OCI-LY1 (cell line): ENCODE results near the gene TNN.

Source experiments
- H2AFZ ChIP-seq: fragments of 200-600 bp; sonication (generic), shearing (Covaris generic); 2 replicates; pipeline ENCODE4 v1.6.0; 2014; ENCODE audit warnings: antibody characterized with exemption, mild to moderate bottlenecking, low read length
- H3F3A ChIP-seq: fragments of 200-600 bp; sonication (generic), shearing (Covaris generic); 2 replicates; pipeline ENCODE4 v1.6.0; 2014; ENCODE audit warnings: mild to moderate bottlenecking, antibody characterized with exemption, low read length, moderate library complexity; ENCODE audit not compliant: insufficient read depth
- H3K27ac ChIP-seq: fragments of 200-600 bp; sonication (generic); 2 replicates; pipeline ENCODE4 v1.5.1; 2014; ENCODE audit warnings: low read length, mixed run types, mild to moderate bottlenecking, low read depth; ENCODE audit not compliant: poor library complexity, severe bottlenecking
- H3K27me3 ChIP-seq: fragments of 200-600 bp; sonication (generic); 2 replicates; pipeline ENCODE4 v1.6.0; 2014; ENCODE audit warnings: antibody characterized with exemption, mild to moderate bottlenecking, low read length, moderate library complexity; ENCODE audit not compliant: insufficient read depth
- H3K36me3 ChIP-seq: fragments of 200-600 bp; sonication (generic); 2 replicates; pipeline ENCODE4 v1.6.1; 2014; ENCODE audit warnings: mild to moderate bottlenecking, antibody characterized with exemption, low read length, moderate library complexity, mixed read lengths; ENCODE audit not compliant: insufficient read depth
- H3K4me1 ChIP-seq: fragments of 200-600 bp; sonication (generic); 2 replicates; pipeline ENCODE4 v1.5.1; 2014; ENCODE audit warnings: mild to moderate bottlenecking, low read length, moderate library complexity; ENCODE audit not compliant: insufficient read depth, severe bottlenecking
- H3K4me2 ChIP-seq: fragments of 200-600 bp; sonication (generic), shearing (Covaris generic); 2 replicates; pipeline ENCODE4 v1.6.1; 2014; ENCODE audit warnings: low read length
- H3K4me3 ChIP-seq: fragments of 200-600 bp; sonication (generic); 2 replicates; pipeline ENCODE4 v1.5.1; 2014; ENCODE audit warnings: low read length, low read depth, mild to moderate bottlenecking, mixed read lengths; ENCODE audit not compliant: poor library complexity, severe bottlenecking
- H3K79me2 ChIP-seq: fragments of 200-600 bp; shearing (Covaris generic); 2 replicates; pipeline ENCODE4 v1.6.1; 2016; ENCODE audit warnings: mixed run types, low read length, mixed read lengths; ENCODE audit not compliant: insufficient read depth
- H3K9ac ChIP-seq: fragments of 200-600 bp; sonication (generic), shearing (Covaris generic); 2 replicates; pipeline ENCODE4 v1.6.1; 2014; ENCODE audit warnings: mild to moderate bottlenecking, low read length, mixed read lengths
- H3K9me2 ChIP-seq: fragments of 200-600 bp; sonication (generic), shearing (Covaris generic); 2 replicates; pipeline ENCODE4 v1.6.1; 2014; ENCODE audit warnings: low read depth, mild to moderate bottlenecking, low read length, mixed read lengths
- H3K9me3 ChIP-seq: fragments of 200-600 bp; shearing (Covaris generic); 2 replicates; pipeline ENCODE4 v1.6.1; 2014; ENCODE audit warnings: low read length, mixed read lengths
- H4K20me1 ChIP-seq: fragments of 200-600 bp; sonication (generic), shearing (Covaris generic); 2 replicates; pipeline ENCODE4 v1.6.0; 2016; ENCODE audit warnings: mild to moderate bottlenecking, low read length; ENCODE audit not compliant: insufficient read depth
- EZH2 ChIP-seq: fragments of 200-600 bp; sonication (generic), shearing (Covaris generic); IDR thresholded peaks from 2 replicates; pipeline ENCODE4 v1.8.0; 2017; ENCODE audit warnings: borderline replicate concordance, mixed run types, mild to moderate bottlenecking, antibody characterized with exemption, low read length, moderate library complexity, mixed read lengths
- TF ChIP-seq, protein P1 (sequence below): fragments of 200-600 bp; sonication (generic), shearing (Covaris generic); IDR thresholded peaks from 2 replicates; pipeline ENCODE4 v1.5.1; 2017; ENCODE audit warnings: mild to moderate bottlenecking, antibody characterized with exemption, low read length, moderate library complexity, mixed read lengths

Gene TNN

GRCh38 chr1:175172503-175172902 is 104.9 kb downstream of the TNN start:
- no peak overlapping the region for H3K4me2 ChIP-seq
- H3K4me3 ChIP-seq: no peak overlapping the region
- no peaks in the 10 kb centered on the region for H4K20me1 ChIP-seq
- H2AFZ ChIP-seq: no peak overlapping the region
- H3K9me3 ChIP-seq: no peaks in the 10 kb centered on the region
- peaks cover 4% of the 10 kb centered on the region; the same call in 1 of the 2 replicates for H3K36me3 ChIP-seq
- H3K9me2 ChIP-seq: no peaks in the 10 kb centered on the region
- no peak overlapping the region for H3K27ac ChIP-seq
- H3K9ac ChIP-seq: no peak overlapping the region
- H3K4me1 ChIP-seq: no peaks in the 10 kb centered on the region
- no peaks in the 10 kb centered on the region for H3F3A ChIP-seq
- no peak for TF ChIP-seq EZH2
- TF ChIP-seq, protein P1, sequence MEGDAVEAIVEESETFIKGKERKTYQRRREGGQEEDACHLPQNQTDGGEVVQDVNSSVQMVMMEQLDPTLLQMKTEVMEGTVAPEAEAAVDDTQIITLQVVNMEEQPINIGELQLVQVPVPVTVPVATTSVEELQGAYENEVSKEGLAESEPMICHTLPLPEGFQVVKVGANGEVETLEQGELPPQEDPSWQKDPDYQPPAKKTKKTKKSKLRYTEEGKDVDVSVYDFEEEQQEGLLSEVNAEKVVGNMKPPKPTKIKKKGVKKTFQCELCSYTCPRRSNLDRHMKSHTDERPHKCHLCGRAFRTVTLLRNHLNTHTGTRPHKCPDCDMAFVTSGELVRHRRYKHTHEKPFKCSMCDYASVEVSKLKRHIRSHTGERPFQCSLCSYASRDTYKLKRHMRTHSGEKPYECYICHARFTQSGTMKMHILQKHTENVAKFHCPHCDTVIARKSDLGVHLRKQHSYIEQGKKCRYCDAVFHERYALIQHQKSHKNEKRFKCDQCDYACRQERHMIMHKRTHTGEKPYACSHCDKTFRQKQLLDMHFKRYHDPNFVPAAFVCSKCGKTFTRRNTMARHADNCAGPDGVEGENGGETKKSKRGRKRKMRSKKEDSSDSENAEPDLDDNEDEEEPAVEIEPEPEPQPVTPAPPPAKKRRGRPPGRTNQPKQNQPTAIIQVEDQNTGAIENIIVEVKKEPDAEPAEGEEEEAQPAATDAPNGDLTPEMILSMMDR: no peak
- H3K79me2 ChIP-seq: no peaks in the 10 kb centered on the region
- no peaks in the 10 kb centered on the region for H3K27me3 ChIP-seq

GRCh38 chr1:175173531-175173930 is 105.9 kb downstream of the TNN start:
- no peak overlapping the region for H3K4me3 ChIP-seq
- TF ChIP-seq, protein P1: no peak
- no peak for TF ChIP-seq EZH2
- no peak overlapping the region for H3K9ac ChIP-seq
- H3K9me2 ChIP-seq: no peaks in the 10 kb centered on the region
- H3K4me2 ChIP-seq: no peak overlapping the region
- H3K79me2 ChIP-seq: no peaks in the 10 kb centered on the region
- no peak overlapping the region for H2AFZ ChIP-seq
- H3K36me3 ChIP-seq: peaks cover 4% of the 10 kb centered on the region; the same call in 1 of the 2 replicates
- no peaks in the 10 kb centered on the region for H3K4me1 ChIP-seq
- H4K20me1 ChIP-seq: no peaks in the 10 kb centered on the region
- no peaks in the 10 kb centered on the region for H3K27me3 ChIP-seq
- no peaks in the 10 kb centered on the region for H3K9me3 ChIP-seq
- no peak overlapping the region for H3K27ac ChIP-seq
- H3F3A ChIP-seq: no peaks in the 10 kb centered on the region

GRCh38 chr1:175174309-175175102 is 106.9 kb downstream of the TNN start:
- no peaks in the 10 kb centered on the region for H3K4me1 ChIP-seq
- H3K4me2 ChIP-seq: no peak overlapping the region
- H3K9ac ChIP-seq: no peak overlapping the region
- peaks cover 4% of the 10 kb centered on the region; the same call in 1 of the 2 replicates for H3K36me3 ChIP-seq
- no peaks in the 10 kb centered on the region for H3K79me2 ChIP-seq
- no peaks in the 10 kb centered on the region for H4K20me1 ChIP-seq
- no peaks in the 10 kb centered on the region for H3K9me3 ChIP-seq
- no peak overlapping the region for H2AFZ ChIP-seq
- H3K27me3 ChIP-seq: no peaks in the 10 kb centered on the region
- no peak overlapping the region for H3K4me3 ChIP-seq
- TF ChIP-seq, protein P1: no peak
- no peak for TF ChIP-seq EZH2
- no peaks in the 10 kb centered on the region for H3K9me2 ChIP-seq
- no peaks in the 10 kb centered on the region for H3F3A ChIP-seq
- no peak overlapping the region for H3K27ac ChIP-seq
